Fibroblast of gingiva (primary cell): ENCODE data around the gene CEMP1.
"Not testable (repeated sequence)": the region's sequence is repeated elsewhere in the genome, so short reads cannot be mapped to it uniquely, and the experiment has no call there.

Source experiments
- DNase-seq: peaks from one replicate; pipeline ENCODE4 v3.0.0-alpha.2; 2011; ENCODE audit warnings: low read depth

CEMP1 gene

DNA sequence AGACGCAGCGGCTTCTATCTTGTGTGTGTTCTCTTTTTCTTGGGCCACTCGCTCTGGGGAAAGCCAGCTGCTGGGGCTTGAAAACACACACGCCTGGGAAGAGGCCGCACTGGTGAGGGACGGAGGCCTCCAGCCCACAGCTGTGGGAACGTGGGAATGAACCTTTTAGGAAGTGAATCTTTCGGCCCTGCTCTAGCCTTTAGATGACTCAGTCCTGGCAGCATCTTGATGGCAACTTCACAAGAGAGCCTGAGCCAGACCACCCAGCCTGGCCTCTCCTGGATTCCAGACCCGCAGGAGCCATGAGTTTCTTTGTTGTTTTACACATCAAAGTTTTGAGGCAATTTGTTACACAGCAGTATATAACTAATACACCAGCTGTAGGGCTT is 4.4 kb upstream of the CEMP1 start:
- peak; percentile 41 for DNase-seq

- not testable (repeated sequence) for DNase-seq
These were observed 3.1 kb upstream of the CEMP1 start for GRCh38 chr16:2534335-2534734.

- DNase-seq, result no peak
These were observed 2.7 kb upstream of the CEMP1 start for GRCh38 chr16:2533912-2534311.

DNA sequence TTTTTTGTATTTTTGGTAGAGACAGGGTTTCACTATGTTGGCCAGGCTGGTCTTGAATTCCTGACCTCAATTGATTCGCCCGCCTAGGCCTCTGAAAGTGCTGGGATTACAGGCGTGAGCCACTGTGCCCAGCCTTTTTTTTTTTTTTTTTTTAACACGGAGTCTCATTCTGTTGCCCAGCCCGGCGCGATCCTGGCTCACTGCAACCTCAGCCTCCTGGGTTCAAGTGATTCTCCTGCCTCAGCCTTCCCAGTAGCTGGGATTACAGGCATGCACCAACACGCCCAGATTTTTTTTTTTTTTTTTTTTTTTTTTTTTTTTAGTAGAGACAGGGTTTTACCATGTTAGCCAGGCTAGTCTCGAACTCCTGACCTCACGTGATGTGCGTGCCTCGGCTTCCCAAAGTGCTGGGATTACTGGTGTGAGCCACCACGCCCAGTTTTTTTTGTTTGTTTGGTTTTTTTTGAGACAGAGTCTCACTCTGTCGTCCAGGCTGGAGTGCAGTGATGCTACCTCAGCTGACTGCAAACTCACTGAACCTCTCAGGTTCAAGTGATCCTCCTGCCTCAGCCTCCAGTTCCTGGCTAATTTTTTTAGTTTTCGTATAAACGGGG is 2.0 kb upstream of the CEMP1 start:
- not testable (repeated sequence) for DNase-seq

GRCh38 chr16:2532494-2533141 is 1.4 kb upstream of the CEMP1 start:
- DNase-seq, result peak; percentile 57

DNA sequence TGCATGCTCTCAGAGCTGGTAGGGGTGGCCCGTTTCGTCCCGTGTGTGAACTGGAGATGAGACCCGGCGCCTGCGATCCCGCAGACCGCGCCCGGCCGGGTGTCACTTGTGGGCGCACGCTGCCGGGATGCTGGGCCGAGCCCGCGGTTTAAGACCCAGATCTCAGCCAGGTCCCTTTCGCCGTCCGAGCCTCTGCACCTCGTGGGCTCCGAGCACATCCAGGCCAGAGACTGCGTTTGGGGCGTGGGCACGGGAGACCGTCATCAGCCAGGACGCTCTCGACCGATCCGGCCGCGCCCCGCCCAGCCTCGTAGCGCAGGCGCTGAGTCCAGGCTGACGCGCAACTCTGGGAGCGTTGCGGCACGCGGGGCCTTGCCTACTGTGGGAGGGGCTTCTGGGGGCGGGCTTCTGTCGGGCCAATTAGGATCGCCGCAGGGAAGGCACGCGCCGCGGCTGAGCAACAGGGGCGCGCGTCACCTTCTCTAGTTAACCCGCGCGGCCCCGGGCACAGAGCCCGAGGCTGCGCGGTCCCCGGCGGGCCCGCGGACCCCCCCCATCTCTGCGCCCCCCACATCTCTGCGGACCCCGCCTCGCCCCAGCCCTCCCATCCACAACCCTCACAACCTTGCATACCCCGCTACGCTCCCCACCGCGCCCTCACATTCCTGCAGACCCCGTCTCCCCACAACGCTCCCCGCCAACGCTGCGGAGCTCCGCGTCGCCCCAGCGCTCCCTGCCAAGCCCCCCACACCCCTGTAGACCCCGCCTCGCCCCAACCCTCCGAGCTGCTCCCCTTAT is 687 bp upstream of the CEMP1 start:
- peak; percentile 97 for DNase-seq

DNA sequence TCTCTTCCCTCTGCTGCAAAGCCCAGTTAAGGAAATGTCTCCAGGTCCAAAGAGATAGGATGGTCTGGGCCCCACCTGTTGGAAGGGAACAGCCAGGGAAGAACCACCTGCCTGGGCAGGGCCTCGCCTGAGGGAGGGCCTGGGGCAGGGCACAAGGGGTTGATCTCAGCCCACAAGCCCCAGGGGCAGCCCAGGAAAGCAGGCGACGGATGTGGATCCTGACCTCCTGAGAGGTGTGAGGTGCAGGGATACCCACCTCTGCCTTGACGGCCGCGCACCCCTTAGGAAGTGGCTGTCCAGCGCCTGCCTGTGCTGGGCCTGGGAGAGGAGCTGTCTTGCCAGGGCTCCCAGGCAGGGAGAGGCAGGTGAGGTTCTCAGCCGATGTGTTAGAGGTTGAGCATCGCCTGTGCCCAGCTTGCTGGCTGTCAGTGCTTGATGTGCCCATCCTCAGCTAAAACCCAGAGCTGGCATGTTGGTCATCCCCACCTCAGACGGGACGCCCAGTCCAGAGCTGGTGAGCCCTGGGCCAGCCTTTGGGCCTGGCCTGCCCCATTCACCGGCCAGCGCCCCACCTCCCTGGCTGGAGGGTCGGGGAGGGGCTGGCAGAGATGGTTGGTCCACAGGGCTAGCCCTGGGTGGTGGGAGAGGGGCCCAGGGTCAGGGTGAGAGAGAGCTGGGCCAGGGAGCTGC is 434 bp downstream of the CEMP1 start:
- DNase-seq, result no peak

DNA sequence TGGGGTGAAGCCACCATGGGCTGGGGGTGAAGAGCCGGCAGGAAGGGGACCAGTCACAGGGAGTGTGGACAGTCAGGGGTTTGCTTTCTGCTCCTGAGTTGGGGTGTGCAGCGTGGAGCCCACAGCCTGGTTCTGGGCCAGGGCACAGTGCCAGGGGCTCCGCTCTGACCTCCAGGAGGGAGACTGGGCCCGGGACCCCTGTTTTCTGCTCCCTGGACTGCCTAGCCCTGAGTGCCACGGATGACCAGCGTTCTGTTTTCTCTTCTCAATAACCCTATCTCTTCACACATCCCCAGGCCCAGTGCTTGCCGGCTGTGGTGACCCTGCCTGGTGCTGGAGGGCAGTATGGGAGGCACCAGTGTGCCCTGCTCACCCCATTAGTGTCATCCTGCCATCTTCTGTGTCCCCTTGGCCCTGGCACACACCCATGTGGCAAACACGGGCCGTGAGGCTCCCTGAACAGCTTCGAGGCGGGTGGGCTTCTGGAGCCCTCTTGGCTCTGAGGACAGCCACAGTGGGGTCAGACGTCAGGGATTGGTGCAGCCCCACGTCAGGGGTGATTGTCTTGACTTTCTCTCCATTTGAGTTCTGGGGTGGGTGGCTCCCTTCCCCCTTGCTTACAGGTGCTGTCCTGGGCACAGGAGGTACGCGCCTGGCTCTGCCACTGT is 1.1 kb downstream of the CEMP1 start:
- DNase-seq, result no peak

DNA sequence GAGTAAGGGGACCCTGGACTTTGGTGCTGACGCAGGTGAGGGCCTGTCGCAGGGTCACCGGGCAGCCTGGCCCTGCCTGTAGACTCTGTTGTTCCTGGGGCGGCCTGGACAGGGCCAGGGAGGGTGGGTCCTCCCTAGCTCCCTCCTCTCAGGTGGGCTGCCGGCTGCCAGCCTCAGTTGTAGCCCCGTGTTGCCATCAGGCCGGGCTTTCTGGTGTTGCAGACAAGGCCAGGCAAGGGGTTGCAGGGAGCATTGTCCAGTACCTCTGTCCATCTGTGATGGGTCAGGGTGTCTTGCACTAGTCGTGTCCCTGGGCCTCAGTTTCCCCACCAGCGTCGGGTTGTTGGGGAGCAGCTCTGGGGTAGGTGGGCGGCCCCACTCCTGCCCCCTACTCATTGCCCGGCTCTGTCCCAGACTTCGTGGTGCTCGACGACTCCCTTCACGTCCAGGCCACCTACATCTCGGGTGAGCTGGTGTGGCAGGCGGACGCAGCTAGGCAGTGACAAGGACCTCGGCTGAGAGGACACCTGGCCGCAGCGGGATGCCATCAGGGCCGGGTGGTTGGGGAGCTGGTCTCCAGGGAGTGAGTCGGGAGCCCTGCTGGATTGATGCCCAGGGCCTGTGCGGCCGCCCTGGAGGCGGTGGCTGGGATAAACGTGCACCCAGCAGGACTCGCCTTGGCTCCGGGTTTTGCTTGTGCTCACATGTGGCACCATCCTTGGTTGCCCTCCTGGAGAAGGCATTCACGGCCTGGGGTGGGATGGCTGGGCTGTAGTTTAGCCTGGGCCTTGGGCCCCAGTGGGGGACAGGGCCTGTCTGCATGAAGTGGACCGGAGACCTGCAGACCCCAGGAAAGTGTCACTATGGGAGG is 1.9 kb downstream of the CEMP1 start:
- DNase-seq, result no peak

DNA sequence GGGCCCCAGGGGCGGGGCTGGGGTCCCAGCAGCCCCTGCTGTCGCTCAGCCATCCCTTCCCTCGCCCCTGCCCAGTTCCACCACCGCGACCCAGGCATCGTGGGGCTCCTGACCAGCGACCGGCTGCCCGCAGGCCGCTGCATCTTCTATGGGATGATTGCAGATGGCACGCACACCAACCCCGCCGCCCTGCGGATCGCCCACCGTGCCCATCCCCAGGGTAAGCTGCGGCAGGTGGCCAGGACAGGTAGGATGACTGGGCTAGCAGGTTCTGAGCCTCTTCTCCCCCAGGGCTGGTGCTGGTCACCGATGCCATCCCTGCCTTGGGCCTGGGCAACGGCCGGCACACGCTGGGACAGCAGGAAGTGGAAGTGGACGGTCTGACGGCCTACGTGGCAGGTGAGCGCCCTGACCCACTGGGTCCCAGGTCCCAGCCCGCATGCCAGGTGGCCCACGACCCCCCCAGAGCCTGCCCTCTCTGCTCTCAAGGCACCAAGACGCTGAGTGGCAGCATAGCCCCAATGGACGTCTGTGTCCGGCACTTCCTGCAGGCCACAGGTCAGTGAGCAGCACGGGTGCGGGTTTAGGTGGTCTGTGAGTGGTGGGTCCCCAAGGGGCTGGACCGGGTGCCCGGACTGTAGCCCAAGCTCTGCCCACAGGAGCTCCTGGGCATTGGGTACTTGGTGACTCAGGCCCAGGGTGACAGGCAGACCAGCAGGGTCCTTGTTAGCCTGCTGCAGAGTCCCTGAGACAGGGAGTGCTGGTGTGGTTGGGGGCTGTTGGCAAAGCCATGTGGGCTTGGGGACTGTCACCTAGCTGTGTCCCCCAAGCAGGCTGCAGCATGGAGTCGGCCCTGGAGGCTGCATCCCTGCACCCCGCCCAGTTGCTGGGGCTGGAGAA is 2.8 kb downstream of the CEMP1 start:
- DNase-seq, result no peak

DNA sequence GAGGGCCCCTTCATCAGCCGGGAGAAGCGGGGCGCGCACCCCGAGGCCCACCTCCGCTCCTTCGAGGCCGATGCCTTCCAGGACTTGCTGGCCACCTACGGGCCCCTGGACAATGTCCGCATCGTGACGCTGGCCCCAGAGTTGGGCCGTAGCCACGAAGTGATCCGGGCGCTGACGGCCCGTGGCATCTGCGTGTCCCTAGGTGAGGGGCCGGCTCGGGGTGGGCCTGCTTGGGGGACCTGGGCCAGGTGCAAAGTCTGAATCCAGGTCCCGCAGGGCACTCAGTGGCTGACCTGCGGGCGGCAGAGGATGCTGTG is 3.5 kb downstream of the CEMP1 start:
- no peak for DNase-seq

DNA sequence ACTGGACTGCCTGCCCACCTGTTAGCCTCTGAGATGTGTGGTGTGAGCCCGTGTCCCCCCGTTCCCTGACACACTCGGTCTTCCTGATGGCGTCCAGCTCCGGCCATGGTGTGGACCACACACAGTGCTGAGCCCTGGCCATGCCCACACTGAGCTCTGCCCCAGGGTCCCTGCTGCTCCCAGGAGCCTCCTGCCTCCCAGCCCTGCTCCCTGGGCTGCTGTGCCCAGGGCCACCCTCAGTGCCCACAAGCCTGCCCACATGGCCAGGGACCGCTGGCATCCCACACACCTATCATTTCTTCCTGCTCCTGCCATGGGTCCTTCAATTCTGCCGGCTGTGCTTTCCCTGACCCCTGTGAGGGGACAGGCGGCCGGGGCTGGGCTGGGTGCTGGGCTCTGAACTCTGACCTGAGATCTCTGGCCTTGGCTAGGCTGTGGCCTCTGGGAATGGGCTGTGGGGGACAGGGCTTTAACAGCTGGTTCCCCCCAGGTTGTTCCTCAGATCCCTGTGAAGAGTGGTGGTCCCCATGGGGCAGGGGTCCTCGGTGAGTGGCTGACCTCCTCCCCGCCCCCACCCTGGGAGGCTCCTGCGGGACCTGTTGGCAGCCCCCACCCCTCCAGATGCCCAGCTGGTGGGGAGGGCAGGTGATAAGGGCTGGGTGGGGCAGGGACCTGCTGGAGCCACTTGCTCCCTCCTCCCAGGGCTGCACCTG is 4.0 kb downstream of the CEMP1 start:
- no peak for DNase-seq

DNA sequence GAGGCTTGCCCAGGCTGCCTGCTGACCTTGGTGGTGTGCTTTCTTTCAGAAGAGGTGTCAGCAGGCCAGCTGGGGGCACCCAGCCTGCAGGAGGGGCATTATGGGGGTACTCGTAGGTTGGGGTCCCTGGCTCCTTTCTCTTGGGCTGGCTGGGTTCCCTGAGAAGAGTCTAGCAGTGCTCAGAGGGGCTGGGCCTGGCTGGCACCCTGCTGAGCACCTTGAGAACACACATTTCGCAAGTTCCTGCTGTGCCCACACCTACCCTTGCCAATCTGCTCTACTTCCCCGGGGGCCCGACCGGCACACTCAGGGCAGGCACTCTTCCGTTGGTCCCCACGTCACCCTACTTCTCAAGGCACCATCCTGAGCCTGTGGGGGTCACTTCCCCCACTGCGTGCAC is 5.1 kb downstream of the CEMP1 start:
- DNase-seq, result no peak

GRCh38 chr16:2524339-2524938 is 6.8 kb downstream of the CEMP1 start:
- no peak for DNase-seq

GRCh38 chr16:2523801-2524231 is 7.4 kb downstream of the CEMP1 start:
- no peak for DNase-seq

DNA sequence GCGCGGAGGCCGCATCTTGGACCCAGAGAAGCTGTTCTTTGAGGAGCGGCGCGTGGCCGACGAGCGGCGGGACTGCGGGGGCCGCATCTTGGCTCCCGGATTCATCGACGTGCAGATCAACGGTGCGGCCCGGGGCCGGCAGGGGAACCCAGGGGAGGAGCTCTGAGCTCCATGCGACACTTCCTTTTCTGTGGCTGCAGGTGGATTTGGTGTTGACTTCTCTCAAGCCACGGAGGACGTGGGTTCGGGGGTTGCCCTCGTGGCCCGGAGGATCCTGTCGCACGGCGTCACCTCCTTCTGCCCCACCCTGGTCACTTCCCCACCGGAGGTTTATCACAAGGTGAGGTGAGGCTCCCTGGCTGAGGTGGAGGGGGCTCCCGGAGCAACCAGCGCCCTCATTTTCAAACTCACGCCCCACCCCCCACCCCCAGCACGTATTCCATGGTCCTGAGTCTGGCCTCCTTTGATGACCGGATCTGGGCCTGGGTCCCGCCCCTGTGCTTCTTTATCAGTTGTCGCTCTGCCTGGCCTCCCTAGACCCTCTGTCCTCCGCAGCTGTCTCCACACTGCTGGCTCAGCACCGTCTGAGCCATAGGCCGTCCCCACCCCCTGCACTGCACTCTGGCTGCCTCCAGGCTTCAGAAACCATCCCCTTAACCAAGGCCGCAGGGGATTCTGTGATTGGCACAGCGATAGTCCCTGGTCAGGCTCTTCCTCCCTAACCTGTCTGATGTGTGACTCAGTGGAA is 10.2 kb downstream of the CEMP1 start:
- DNase-seq, result no peak

DNA sequence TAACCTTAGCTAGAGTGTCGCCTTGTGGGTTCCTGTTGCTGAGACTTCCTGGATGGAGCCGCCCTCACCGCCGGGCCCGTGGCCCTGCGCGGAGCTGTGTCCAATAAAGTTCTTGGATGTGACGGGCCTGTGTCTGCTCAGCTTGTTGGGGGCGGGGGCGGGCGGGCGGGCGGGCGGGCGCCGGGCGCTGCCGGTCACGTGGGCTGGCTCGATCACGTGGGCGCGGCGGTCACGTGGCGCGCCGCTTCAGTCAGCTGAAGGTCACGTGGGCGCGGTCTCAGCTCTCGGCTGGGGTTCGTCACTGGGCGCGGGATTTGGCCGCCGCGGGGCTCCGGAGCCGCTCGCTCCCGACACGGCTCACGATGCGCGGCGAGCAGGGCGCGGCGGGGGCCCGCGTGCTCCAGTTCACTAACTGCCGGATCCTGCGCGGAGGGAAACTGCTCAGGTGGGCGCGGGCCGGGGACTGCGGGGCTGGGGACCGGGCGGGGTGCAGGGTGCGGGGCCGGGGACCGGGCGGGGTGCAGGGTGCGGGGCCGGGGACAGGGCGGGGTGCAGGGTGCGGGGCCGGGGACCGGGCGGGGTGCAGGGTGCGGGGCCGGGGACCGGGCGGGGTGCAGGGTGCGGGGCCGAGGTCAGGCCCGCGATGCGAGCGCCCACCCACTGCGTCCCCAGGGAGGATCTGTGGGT is 11.0 kb downstream of the CEMP1 start, which contains the start of gene AMDHD2:
Gene AMDHD2, plus strand, starts transcription at position 275 of the 687 bp plus-strand sequence. Its CDS starts 88 bp downstream, at position 363.
- peak; percentile 91 for DNase-seq

- DNase-seq, result no peak
These were observed 11.5 kb downstream of the CEMP1 start for GRCh38 chr16:2519711-2520080.
